22Rv1 (cell line): ENCODE data around the gene CIRBP.

Experiments
- ZFX ChIP-seq: fragments of 450-650 bp; IDR thresholded peaks from 2 replicates; pipeline ENCODE4 v1.6.1; 2017; ENCODE audit warnings: antibody characterized with exemption, borderline replicate concordance
- TF ChIP-seq, protein P1 (sequence below): fragments of 450-650 bp; IDR thresholded peaks from 2 replicates; pipeline ENCODE4 v1.5.1; 2017; ENCODE audit warnings: mild to moderate bottlenecking

DNA sequence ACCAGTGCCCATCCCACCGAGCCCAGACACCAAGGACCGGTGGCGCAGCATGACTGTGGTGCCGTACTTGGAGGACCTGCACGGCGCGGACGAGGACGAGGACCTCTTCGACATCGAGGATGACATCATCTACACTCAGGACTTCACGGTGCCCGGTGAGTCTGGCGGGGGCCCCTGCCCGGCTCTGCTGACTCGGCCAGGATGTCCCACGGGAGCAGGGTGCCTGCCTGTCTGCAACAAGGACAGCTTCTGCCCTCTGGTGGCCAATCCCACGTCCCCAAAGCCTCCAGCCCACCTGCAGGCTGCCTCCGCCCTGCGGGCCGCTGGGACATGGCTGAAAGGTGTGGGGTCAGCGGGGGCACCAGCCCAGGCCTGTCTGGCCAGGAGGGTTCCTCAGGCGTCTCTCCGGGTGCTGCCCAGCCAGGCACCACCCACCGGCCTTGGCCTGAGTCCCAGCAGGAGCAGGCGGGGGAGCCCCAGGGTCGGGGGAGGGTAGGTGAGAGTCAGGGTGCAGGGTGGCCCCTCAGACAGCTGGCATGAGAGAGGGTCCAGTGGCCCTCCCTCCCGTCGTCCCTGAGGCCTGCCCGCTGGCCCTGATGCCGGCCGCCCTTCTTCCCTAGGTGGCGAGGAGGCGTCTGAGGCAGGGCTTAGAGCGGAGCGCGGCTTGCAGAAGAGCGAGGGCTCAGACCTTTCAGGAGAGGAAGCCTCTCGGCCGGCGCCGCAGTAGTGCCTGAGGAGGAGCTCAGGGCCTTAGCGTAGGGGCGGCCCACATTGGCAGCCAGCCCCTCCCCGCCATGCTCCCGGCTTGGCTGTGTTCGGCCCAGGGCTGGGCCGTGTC lies 45.9 kb upstream of the CIRBP start:
- TF ChIP-seq, protein P1, sequence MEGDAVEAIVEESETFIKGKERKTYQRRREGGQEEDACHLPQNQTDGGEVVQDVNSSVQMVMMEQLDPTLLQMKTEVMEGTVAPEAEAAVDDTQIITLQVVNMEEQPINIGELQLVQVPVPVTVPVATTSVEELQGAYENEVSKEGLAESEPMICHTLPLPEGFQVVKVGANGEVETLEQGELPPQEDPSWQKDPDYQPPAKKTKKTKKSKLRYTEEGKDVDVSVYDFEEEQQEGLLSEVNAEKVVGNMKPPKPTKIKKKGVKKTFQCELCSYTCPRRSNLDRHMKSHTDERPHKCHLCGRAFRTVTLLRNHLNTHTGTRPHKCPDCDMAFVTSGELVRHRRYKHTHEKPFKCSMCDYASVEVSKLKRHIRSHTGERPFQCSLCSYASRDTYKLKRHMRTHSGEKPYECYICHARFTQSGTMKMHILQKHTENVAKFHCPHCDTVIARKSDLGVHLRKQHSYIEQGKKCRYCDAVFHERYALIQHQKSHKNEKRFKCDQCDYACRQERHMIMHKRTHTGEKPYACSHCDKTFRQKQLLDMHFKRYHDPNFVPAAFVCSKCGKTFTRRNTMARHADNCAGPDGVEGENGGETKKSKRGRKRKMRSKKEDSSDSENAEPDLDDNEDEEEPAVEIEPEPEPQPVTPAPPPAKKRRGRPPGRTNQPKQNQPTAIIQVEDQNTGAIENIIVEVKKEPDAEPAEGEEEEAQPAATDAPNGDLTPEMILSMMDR: peak; percentile 64
- no peak for TF ChIP-seq ZFX
